Subcutaneous adipose tissue (tissue), 4 donors: ENCODE results near the gene OSBPL10. TPM values are rescaled to one million over a fixed set of nuclear protein-coding genes. Genes with fewer than 3 reads are reported as not detected.

Experiments
- total RNA-seq, 4 donors: library from RNA; depleted of rRNA; stranded (reverse); fragments of >200 nt; gene quantifications; one replicate each; pipeline ENCODE4 v1.1.0, GENCODE V29; 2016
- TF ChIP-seq, protein P1 (sequence below): fragments of 450-650 bp; IDR thresholded peaks from one replicate; pipeline ENCODE4 v1.5.1; 2016; ENCODE audit warnings: low read depth, mild to moderate bottlenecking, control low read depth, antibody characterized with exemption, moderate library complexity

OSBPL10 gene
- total RNA-seq, 4 donors from 2014 or later: 7.3 to 72.7 (median 26.0) TPM

DNA sequence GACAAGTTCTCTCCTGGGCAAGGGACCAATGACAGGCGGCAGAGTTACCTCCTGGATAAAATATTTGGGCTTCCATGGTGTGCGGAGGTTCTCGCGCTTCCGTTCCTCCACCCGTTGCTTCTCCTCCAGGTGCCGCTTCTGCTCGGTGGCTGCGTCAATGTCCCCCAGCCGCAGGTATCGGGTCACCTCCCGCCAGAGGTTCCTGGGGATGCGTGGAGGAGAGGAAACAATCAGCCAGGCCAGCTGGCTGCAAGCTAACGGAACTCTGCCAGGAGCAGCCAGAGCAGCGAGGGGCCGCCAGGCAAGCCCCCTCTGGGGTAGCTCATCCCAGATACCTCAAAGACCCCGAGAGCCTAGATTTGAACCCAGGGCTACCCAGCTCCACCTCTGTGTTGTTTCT is 317.0 kb downstream of the OSBPL10 start:
- TF ChIP-seq, protein P1, sequence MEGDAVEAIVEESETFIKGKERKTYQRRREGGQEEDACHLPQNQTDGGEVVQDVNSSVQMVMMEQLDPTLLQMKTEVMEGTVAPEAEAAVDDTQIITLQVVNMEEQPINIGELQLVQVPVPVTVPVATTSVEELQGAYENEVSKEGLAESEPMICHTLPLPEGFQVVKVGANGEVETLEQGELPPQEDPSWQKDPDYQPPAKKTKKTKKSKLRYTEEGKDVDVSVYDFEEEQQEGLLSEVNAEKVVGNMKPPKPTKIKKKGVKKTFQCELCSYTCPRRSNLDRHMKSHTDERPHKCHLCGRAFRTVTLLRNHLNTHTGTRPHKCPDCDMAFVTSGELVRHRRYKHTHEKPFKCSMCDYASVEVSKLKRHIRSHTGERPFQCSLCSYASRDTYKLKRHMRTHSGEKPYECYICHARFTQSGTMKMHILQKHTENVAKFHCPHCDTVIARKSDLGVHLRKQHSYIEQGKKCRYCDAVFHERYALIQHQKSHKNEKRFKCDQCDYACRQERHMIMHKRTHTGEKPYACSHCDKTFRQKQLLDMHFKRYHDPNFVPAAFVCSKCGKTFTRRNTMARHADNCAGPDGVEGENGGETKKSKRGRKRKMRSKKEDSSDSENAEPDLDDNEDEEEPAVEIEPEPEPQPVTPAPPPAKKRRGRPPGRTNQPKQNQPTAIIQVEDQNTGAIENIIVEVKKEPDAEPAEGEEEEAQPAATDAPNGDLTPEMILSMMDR: no peak

DNA sequence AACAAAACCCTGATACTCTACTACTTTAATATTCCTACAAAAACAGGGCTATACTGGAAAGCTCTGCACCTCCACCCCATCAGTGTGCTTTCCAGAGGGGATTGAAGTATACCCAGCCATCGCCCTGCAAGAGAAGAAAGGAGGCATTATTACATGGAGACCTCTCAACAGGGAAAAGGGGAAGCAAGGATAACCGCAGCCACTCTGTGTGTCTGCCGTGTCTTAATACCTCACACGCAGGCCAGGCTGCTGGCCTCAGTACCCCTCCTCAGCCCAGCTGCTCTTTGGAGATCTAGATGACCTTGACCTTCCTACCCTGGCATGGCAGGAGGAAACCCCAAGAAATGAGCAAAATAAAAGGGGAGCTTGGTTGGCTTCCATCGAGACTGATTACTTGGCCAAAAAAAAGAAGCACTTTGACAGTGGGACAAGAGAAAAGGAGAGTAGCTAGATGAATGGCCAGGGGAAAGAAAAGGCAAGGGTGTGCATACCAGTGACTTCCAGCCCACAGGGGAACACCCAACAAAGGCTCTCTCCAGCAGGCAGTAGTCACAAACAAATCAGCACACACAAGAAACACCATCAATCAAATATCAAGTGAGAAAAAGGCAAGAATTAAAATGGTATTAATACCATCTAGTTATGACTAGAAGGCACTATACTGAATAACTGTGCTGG is 318.9 kb downstream of the OSBPL10 start:
- TF ChIP-seq, protein P1: no peak

DNA sequence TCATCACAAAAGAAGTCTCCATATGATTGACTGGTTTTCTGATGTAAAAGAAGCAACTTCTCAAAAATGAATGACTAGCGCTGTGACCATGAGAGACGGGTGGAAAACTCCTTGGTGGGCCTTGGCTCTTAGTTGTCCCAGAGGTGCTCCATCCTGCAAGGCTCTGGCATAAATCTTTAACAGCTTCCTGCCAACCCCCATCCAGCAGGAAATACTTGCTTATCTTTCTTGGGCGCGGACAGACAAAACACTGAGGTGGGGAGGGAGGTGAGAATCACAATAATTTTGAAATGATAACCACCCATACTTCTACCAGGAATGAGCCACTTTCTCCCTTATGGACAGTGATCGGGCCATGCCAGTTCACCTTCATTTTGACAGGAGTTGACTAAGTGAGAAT is 319.8 kb downstream of the OSBPL10 start:
- TF ChIP-seq, protein P1: no peak

DNA sequence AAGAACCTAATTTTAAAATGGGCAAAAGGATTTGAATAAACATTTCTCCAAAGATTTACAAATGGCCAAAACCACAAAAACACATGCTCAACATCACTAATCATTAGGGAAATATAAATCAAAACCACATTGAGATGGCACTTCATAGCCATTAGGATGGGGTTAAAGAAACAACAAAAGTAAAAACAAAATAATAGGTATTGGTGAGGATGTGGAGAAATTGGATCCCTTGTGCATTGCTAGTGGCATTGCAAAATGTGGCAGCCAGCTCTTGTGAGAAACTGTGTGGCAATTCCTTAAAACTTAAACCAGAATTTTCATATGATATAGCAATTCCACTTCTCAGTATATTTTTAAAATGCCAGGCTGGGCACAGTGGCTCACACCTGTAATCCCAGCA is 321.8 kb downstream of the OSBPL10 start:
- TF ChIP-seq, protein P1: no peak

DNA sequence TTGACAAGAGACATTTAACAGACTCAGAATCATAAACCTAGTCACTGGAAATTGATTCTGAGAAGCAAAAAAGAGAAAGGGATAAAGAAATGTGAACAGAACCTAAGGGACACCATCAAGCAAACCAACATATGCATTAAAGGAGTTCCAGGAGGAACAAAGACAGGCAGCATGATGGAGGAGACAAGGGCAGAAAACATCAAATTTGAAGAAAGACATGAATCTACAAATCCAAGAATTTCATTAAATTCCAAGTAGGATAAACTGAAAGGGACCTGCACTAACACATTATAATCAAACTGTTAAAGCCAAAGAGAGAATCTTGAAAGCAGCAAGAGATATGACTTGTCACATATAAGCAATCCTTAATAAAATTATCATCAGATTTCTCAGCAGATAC is 326.1 kb downstream of the OSBPL10 start:
- TF ChIP-seq, protein P1: no peak

DNA sequence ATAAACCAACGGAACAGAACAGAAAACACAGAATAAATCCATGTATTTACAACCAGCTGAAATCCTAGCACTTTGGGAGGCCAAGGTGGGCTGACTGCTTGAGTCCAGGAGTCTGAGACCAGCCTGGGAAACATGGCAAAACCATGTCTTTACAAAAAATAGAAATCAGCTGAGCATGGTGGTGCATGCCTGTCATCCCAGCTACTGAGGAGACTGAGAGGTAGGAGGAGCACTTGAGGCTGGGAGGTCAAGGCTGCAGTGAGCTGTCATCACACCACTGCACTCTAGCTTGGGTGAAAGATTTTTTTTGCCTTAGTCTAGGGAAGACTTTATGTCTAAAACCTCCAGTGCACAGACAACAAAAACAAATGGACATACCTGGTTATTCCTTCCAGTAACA is 327.6 kb downstream of the OSBPL10 start:
- TF ChIP-seq, protein P1: no peak

DNA sequence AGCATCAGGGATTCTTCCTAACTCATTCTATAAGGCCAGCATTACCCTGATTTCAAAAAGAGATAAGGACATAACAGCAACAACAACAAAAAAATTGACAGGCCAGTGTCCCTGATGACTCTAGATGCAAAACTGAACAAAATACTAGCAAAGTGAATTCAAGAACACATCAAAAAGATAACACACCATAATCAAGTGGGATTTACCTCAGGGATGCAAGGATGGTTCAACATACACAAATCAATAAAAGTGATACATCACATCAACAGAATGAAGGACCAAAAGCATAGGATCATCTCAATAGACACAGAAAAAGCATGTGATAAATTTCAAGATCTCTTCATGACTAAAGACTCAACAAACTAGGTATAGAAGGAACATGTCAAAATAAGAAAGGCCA is 328.8 kb downstream of the OSBPL10 start:
- TF ChIP-seq, protein P1: no peak
